GM12891 (cell line): ENCODE results near the gene CASP2.

Experiments
- DNase-seq: peaks from one replicate; pipeline ENCODE4 v3.0.0; 2011; ENCODE audit warnings: low spot score; ENCODE audit not compliant: insufficient read length
- FAIRE-seq: peaks from 2 replicates; lab custom pipeline; 2011; peaks lifted over from hg19 to GRCh38; lab: Jason Lieb, UNC
- PAX5 ChIP-seq: IDR thresholded peaks from 2 replicates; pipeline ENCODE4 v1.6.1; 2011; ENCODE audit warnings: low read length, moderate library complexity, mild to moderate bottlenecking; ENCODE audit not compliant: insufficient read depth, severe bottlenecking
- POLR2A ChIP-seq: IDR thresholded peaks from 2 replicates; pipeline ENCODE4 v1.6.1; 2011; ENCODE audit warnings: low read depth, low read length, control low read depth
- POLR2AphosphoS5 ChIP-seq: IDR thresholded peaks from 2 replicates; pipeline ENCODE4 v1.6.1; 2011; ENCODE audit warnings: low read depth, low read length, control low read depth
- POU2F2 ChIP-seq: IDR thresholded peaks from 2 replicates; pipeline ENCODE4 v1.6.1; 2011; ENCODE audit warnings: low read depth, mild to moderate bottlenecking, control low read depth, low read length, moderate library complexity
- SPI1 ChIP-seq: IDR thresholded peaks from 2 replicates; pipeline ENCODE4 v1.6.1; 2011; ENCODE audit warnings: low read depth, low read length, control low read depth
- TAF1 ChIP-seq: IDR thresholded peaks from 2 replicates; pipeline ENCODE4 v1.6.1; 2011; ENCODE audit warnings: low read depth, low read length, control low read depth

Gene CASP2

GRCh38 chr7:143250199-143250598 is 38.0 kb upstream of the CASP2 start:
- TF ChIP-seq POLR2AphosphoS5 (no peak), SPI1 (no peak), POU2F2 (no peak), TAF1 (no peak), PAX5 (no peak), POLR2A (no peak)
- no peak for DNase-seq
- FAIRE-seq, result no peak

- no peak for TF ChIP-seq POU2F2
- no peak for TF ChIP-seq SPI1
- TF ChIP-seq POLR2A, result no peak
- no peak for TF ChIP-seq POLR2AphosphoS5
- TF ChIP-seq TAF1, result no peak
- no peak for TF ChIP-seq PAX5
- FAIRE-seq (no peak), DNase-seq (no peak)
These were observed 37.3 kb upstream of the CASP2 start for GRCh38 chr7:143250822-143251221.

- DNase-seq (no peak), FAIRE-seq (no peak)
- TF ChIP-seq POU2F2 (no peak), POLR2A (no peak), PAX5 (no peak), SPI1 (no peak), POLR2AphosphoS5 (no peak), TAF1 (no peak)
These were observed 36.1 kb upstream of the CASP2 start for GRCh38 chr7:143252006-143252405.

- DNase-seq (no peak), FAIRE-seq (no peak)
- TF ChIP-seq POU2F2 (no peak), TAF1 (no peak), POLR2AphosphoS5 (no peak), POLR2A (no peak), SPI1 (no peak), PAX5 (no peak)
These were observed 32.6 kb upstream of the CASP2 start for GRCh38 chr7:143255564-143255963.

- DNase-seq (no peak), FAIRE-seq (no peak)
- no peak for TF ChIP-seq TAF1
- peak; percentile 43 for TF ChIP-seq SPI1
These were observed 31.8 kb upstream of the CASP2 start for GRCh38 chr7:143256325-143256724.

GRCh38 chr7:143256932-143257331 is 31.2 kb upstream of the CASP2 start:
- DNase-seq (no peak), FAIRE-seq (peak; percentile 69)
- TF ChIP-seq PAX5, result peak; percentile 75
- peak; percentile 53; the same call in 1 of the 2 replicates for TF ChIP-seq SPI1
- no peak for TF ChIP-seq POLR2A

GRCh38 chr7:143257501-143257900 is 30.6 kb upstream of the CASP2 start:
- TF ChIP-seq POLR2A (no peak), POU2F2 (no peak), POLR2AphosphoS5 (no peak), TAF1 (no peak), SPI1 (no peak), PAX5 (no peak)
- no peak for DNase-seq

GRCh38 chr7:143258831-143259230 is 29.3 kb upstream of the CASP2 start:
- no peak for TF ChIP-seq POLR2AphosphoS5
- TF ChIP-seq SPI1, result no peak
- TF ChIP-seq TAF1, result no peak
- TF ChIP-seq PAX5, result no peak
- no peak for TF ChIP-seq POLR2A
- no peak for TF ChIP-seq POU2F2
- DNase-seq (no peak), FAIRE-seq (peak; percentile 60)

More at GRCh38 chr7:143257501-143257900, 30.6 kb upstream of the CASP2 start:
- no peak for FAIRE-seq

GRCh38 chr7:143259765-143260164 is 28.4 kb upstream of the CASP2 start:
- no peak for DNase-seq
- TF ChIP-seq SPI1 (no peak), PAX5 (no peak), POU2F2 (no peak)
- no peak for FAIRE-seq

GRCh38 chr7:143261901-143262300 is 26.2 kb upstream of the CASP2 start:
- DNase-seq, result no peak
- no peak for TF ChIP-seq TAF1
- no peak for TF ChIP-seq SPI1
- no peak for TF ChIP-seq POU2F2
- no peak for TF ChIP-seq POLR2A
- no peak for TF ChIP-seq POLR2AphosphoS5
- no peak for TF ChIP-seq PAX5
- FAIRE-seq, result no peak
